Activated naive CD4-positive, alpha-beta T cell treated with anti-CD3 and anti-CD28 coated beads for 36 hours (primary cell): ENCODE measurements around the gene NEMP1. TPM values are rescaled to one million over a fixed set of nuclear protein-coding genes. Genes with fewer than 3 reads are reported as not detected.
"Not testable (repeated sequence)": the region's sequence is repeated elsewhere in the genome, so short reads cannot be mapped to it uniquely, and the experiment has no call there.

ENCODE experiments used
- CTCF ChIA-PET: fragments of 350-600 bp; sonication (Branson Sonifier 250); formaldehyde crosslinking; loops from one replicate; lab custom pipeline; 2021; ENCODE audit warnings: antibody characterized with exemption; lab: Charles Lee
- DNase-seq: peaks from one replicate; pipeline ENCODE4 v3.0.0-alpha.2; 2020
- H3K27ac Mint-ChIP-seq: one replicate; pipeline ENCODE4 v1.8.0; 2021; ENCODE audit warnings: mild to moderate bottlenecking, mixed read lengths
- H3K27me3 Mint-ChIP-seq: one replicate; pipeline ENCODE4 v1.8.0; 2021; ENCODE audit warnings: low read depth, mixed read lengths
- H3K36me3 Mint-ChIP-seq: one replicate; pipeline ENCODE4 v1.8.0; 2021; ENCODE audit warnings: low read depth, mixed read lengths
- H3K4me1 Mint-ChIP-seq: one replicate; pipeline ENCODE4 v1.8.0; 2021; ENCODE audit warnings: low read depth, mixed read lengths
- H3K4me3 Mint-ChIP-seq: one replicate; pipeline ENCODE4 v1.8.0; 2021; ENCODE audit warnings: mild to moderate bottlenecking, moderate library complexity, mixed read lengths
- H3K9me3 Mint-ChIP-seq: one replicate; pipeline ENCODE4 v1.8.0; 2021; ENCODE audit warnings: mixed read lengths
- intact Hi-C: fragments of 100-400 bp; cut with micrococcal nuclease; formaldehyde crosslinking; loops from one replicate; pipeline ENCODE4 v1.15.1; 2023
- total RNA-seq, 2 experiments: library from RNA; stranded (reverse); gene quantifications; one replicate each; pipeline ENCODE4 v1.2.3, GENCODE V29; 2021

NEMP1 gene
- total RNA-seq, result 10 to 100 TPM; 71.3 to 72.2 TPM

DNA sequence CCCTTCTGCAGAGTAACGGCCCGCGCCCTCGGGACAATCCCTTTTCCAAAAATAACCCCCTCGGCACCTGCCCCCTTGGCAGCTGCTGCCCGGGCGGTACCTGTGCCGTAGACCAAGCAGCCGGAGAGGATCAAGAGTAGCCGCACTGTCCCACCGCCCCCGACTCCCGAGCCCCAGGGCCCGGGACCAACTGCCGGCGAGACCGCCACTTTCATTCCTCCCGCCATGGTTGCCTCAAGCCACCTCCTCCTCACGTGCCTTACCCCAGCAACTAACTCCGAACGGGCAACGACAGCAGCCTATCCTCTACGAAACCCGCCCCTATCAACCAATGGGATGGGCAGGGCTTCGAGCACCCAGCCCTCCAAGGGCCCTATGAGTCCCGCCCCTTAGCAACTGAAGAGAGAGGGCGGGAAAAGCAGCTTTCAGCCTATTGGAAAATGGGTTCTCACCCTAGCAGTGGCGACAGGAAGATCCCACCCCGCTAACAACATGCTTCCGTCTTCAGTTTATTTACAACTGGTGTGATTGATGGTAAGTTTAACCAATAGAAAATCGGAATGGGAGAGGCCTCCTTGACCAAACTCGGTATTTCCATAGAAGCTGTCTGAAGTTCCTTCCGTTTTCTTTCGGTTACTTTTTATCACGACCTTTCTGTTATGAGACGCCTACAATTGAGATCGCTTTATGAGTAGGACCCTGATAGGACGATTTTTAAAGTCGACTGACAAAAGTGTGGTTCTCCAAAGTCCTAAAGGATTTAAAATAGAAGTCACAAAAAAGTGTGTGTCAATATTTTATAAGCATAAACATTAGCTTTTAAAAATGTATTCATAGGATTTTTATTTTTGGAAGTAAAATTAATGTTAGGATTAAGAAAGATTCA is at the start of gene NEMP1:
NEMP1 (minus strand) TSS at position 273 of the 886 bp plus-strand sequence; CDS start at position 227, 46 bp downstream.
- peaks cover 37% of the 10 kb centered on the region for H3K4me1 Mint-ChIP-seq
- H3K36me3 Mint-ChIP-seq, result peaks cover 27% of the 10 kb centered on the region
- H3K9me3 Mint-ChIP-seq, result no peaks in the 10 kb centered on the region

GRCh38 chr12:57127726-57128518 is 49.3 kb upstream of the NEMP1 start, which contains the start of gene LRP1:
Gene LRP1, plus strand, starts transcription at chr12:57128483. Its CDS starts 482 bp downstream, at chr12:57128965.
- Mint-ChIP-seq H3K27me3 (no peaks in the 10 kb centered on the region), H3K36me3 (no peaks in the 10 kb centered on the region), H3K4me1 (peaks cover 11% of the 10 kb centered on the region), H3K9me3 (peaks cover 7% of the 10 kb centered on the region), H3K4me3 (peak within 1 kb of the TSS; percentile 80), H3K27ac (no peak within 1 kb of the TSS)
- peak; percentile 75 for DNase-seq
- CTCF ChIA-PET, result interaction anchor here (0.6 to 14.5 kb wide), 7 partner anchors 17 to 127 kb away, joined by 3 to 252 read pairs (median 3); partner anchors contain the start of gene STAT6
- intact Hi-C loops, result loop anchor here (1.0 kb wide), 3 partner anchors 39 to 371 kb away; no protein-coding TSS in a partner anchor

More for the DNA sequence above, at the start of gene NEMP1:
- intact Hi-C loops, result loop anchor here (1.0 to 10.0 kb wide), 9 partner anchors 9 to 744 kb away; partner anchors contain the start of genes DDIT3, IL23A, NACA and PAN2
- Mint-ChIP-seq H3K27ac (peak within 1 kb of the TSS; percentile 98), H3K4me3 (peak within 1 kb of the TSS; percentile 99), H3K27me3 (no peaks in the 10 kb centered on the region)
- CTCF ChIA-PET, result interaction anchor here (0.9 to 15.2 kb wide), 12 partner anchors 10 to 103 kb away, joined by 3 to 292 read pairs (median 4); partner anchors contain the start of genes NAB2 and STAT6
- peak; percentile 98 for DNase-seq

DNA sequence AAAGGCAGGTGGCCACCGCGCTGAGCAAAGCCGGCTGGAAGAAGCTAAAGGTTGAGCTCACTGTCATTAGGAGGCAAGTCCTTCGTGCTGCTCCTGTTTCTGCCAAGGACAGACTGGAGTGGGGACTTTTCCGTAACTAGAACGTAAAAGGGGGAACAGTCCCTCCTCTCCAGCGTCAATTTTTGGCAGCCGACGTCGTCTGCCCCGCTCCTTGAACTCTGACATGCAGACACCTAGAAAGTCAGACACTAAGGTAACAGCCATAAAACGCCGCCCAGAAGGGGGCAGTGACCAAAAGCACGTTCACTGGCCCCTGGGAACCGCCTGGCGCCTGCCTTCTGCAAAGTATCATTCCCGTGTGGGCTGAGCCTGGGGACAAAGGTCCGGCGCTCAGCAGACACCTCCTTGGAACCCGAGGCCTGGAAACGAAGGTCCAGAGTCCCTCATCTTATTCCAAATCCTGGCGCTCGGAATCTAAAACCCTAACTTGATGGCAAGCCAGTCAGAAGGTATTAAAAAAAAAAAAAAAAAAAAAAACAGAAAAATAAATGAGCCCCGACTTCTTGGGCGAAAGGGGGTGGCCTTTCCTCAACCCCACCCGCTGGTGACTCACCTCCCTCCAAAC is 48.6 kb upstream of the NEMP1 start:
- H3K27ac Mint-ChIP-seq, result no peak overlapping the region
- intact Hi-C loops, result loop anchor here (1.0 kb wide), 1 partner anchor 40 kb away; no protein-coding TSS in a partner anchor
- no peaks in the 10 kb centered on the region for H3K27me3 Mint-ChIP-seq

GRCh38 chr12:57126561-57126960 is 48.0 kb upstream of the NEMP1 start:
- CTCF ChIA-PET, result interaction anchor here (0.6 to 14.5 kb wide), 7 partner anchors 11 to 61 kb away, joined by 3 to 252 read pairs (median 4); partner anchors contain the start of gene STAT6
- H3K9me3 Mint-ChIP-seq, result peaks cover 7% of the 10 kb centered on the region
- H3K27ac Mint-ChIP-seq, result no peak overlapping the region

More for the DNA sequence above, 48.6 kb upstream of the NEMP1 start:
- Mint-ChIP-seq H3K36me3 (no peaks in the 10 kb centered on the region), H3K4me3 (peak overlapping the region; percentile 80), H3K9me3 (peaks cover 7% of the 10 kb centered on the region), H3K4me1 (peaks cover 11% of the 10 kb centered on the region)
- CTCF ChIA-PET, result interaction anchor here (0.6 to 14.5 kb wide), 7 partner anchors 11 to 60 kb away, joined by 3 to 252 read pairs (median 4); partner anchors contain the start of gene STAT6
- DNase-seq, result peak; percentile 71

DNA sequence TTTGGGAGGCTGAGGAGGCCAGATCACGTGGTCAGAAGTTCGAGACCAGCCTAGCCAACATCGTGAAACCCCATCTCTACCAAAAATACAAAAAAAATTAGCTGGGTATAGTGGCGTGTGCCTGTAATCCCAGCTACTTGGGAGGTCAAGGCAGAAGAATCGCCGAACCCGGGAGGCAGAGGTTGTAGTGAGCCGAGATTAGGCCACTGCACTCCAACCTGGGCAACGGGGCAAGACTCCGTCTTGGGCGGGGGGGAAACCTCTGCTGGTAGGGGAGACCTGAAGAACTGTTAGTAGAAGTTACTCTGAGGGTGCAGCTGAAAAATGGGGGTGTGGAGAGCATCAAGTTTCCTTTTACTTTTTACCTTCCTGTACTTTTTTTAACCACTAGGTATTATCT is 47.5 kb upstream of the NEMP1 start:
- Mint-ChIP-seq H3K9me3 (peaks cover 7% of the 10 kb centered on the region), H3K27ac (no peak overlapping the region), H3K4me1 (peaks cover 9% of the 10 kb centered on the region), H3K36me3 (no peaks in the 10 kb centered on the region), H3K27me3 (no peaks in the 10 kb centered on the region), H3K4me3 (no peak overlapping the region)
- no peak for DNase-seq
- intact Hi-C loops, result no loop called here
- CTCF ChIA-PET, result interaction anchor here (1.3 to 14.5 kb wide), 7 partner anchors 10 to 113 kb away, joined by 3 to 252 read pairs (median 5); partner anchors contain the start of gene STAT6

More at GRCh38 chr12:57126561-57126960, 48.0 kb upstream of the NEMP1 start:
- DNase-seq, result no peak
- no peaks in the 10 kb centered on the region for H3K36me3 Mint-ChIP-seq
- H3K27me3 Mint-ChIP-seq, result no peaks in the 10 kb centered on the region
- intact Hi-C loops, result no loop called here
- no peak overlapping the region for H3K4me3 Mint-ChIP-seq
- peaks cover 11% of the 10 kb centered on the region for H3K4me1 Mint-ChIP-seq

- no peak overlapping the region for H3K27ac Mint-ChIP-seq
- DNase-seq, result peak; percentile 90
- no peaks in the 10 kb centered on the region for H3K36me3 Mint-ChIP-seq
- CTCF ChIA-PET, result interaction anchor here (0.5 to 14.5 kb wide), 39 partner anchors 8 to 211 kb away, joined by 3 to 252 read pairs (median 5); partner anchors contain the start of genes NEMP1 and STAT6
- H3K27me3 Mint-ChIP-seq, result no peaks in the 10 kb centered on the region
- intact Hi-C loops, result loop anchor here (1.0 kb wide), 3 partner anchors 49 to 119 kb away; no protein-coding TSS in a partner anchor
- no peak overlapping the region for H3K4me3 Mint-ChIP-seq
- H3K4me1 Mint-ChIP-seq, result peaks cover under 1% of the 10 kb centered on the region
- peaks cover 7% of the 10 kb centered on the region for H3K9me3 Mint-ChIP-seq
Observed at GRCh38 chr12:57124261-57124877, 45.8 kb upstream of the NEMP1 start.

- H3K27ac Mint-ChIP-seq, result no peak overlapping the region
- intact Hi-C loops, result loop anchor here (1.0 kb wide), 3 partner anchors 49 to 119 kb away; no protein-coding TSS in a partner anchor
- no peaks in the 10 kb centered on the region for H3K27me3 Mint-ChIP-seq
- H3K4me1 Mint-ChIP-seq, result peaks cover 6% of the 10 kb centered on the region
- H3K4me3 Mint-ChIP-seq, result no peak overlapping the region
- H3K9me3 Mint-ChIP-seq, result peaks cover 7% of the 10 kb centered on the region
- CTCF ChIA-PET, result interaction anchor here (0.5 to 14.5 kb wide), 35 partner anchors 8 to 147 kb away, joined by 3 to 252 read pairs (median 4); partner anchors contain the start of genes NEMP1 and STAT6
- H3K36me3 Mint-ChIP-seq, result no peaks in the 10 kb centered on the region
- no peak for DNase-seq
Observed at GRCh38 chr12:57123813-57124212, 45.2 kb upstream of the NEMP1 start.

GRCh38 chr12:57120718-57121117 is 42.1 kb upstream of the NEMP1 start:
- not testable (repeated sequence) for H3K27me3 Mint-ChIP-seq
- CTCF ChIA-PET, result interaction anchor here (0.6 to 14.5 kb wide), 7 partner anchors 10 to 112 kb away, joined by 3 to 252 read pairs (median 4); partner anchors contain the start of gene STAT6

DNA sequence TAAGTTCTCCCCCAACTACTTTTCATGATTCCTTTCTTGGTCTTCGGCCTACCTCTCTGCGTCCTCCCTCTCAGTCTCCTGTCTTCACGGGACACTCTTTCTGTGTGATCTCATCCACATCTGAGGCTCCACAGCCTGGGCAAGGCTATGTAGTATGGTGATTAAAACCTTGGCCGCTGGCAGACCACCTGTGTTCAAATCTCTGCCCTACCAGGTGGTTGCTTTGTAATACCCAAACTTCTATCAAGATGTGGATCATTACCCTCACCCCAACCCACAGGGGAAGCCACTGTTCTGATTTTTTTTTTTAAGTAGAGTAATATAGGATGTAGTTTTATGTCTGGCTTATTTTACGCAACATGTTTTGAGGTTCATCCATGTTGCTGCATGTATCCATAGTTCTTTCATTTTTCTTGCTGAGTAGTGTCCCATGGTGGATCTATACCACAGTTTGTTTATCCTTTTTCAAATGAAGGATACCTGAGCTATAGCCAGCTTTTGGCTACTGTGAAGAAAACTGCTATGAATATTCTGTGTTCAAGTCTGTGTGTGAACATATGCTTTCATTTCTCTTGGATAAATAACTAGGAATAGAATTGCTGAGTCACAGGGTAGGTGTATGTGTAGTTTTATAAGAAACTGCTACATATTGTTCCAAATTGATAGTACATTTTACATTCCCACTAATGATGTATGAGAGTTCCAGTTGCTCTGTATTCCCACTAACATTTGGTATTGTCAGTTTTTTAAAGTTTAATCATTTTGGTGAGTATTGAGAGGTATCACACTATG is 40.9 kb upstream of the NEMP1 start:
- H3K4me1 Mint-ChIP-seq, result peaks cover 13% of the 10 kb centered on the region
- H3K27me3 Mint-ChIP-seq, result no peaks in the 10 kb centered on the region
- intact Hi-C loops, result no loop called here
- no peak for DNase-seq
- H3K27ac Mint-ChIP-seq, result no peak overlapping the region
- H3K9me3 Mint-ChIP-seq, result peaks cover 7% of the 10 kb centered on the region
- H3K4me3 Mint-ChIP-seq, result no peak overlapping the region
- H3K36me3 Mint-ChIP-seq, result no peaks in the 10 kb centered on the region
- CTCF ChIA-PET, result interaction anchor here (1.2 to 14.5 kb wide), 4 partner anchors 8 to 111 kb away, joined by 3 to 252 read pairs (median 118); partner anchors contain the start of gene STAT6

More at GRCh38 chr12:57120718-57121117, 42.1 kb upstream of the NEMP1 start:
- intact Hi-C loops, H3K9me3 Mint-ChIP-seq, H3K36me3 Mint-ChIP-seq, H3K27ac Mint-ChIP-seq, H3K4me3 Mint-ChIP-seq, DNase-seq: not testable (repeated sequence)
- H3K4me1 Mint-ChIP-seq, result peaks cover 13% of the 10 kb centered on the region

DNA sequence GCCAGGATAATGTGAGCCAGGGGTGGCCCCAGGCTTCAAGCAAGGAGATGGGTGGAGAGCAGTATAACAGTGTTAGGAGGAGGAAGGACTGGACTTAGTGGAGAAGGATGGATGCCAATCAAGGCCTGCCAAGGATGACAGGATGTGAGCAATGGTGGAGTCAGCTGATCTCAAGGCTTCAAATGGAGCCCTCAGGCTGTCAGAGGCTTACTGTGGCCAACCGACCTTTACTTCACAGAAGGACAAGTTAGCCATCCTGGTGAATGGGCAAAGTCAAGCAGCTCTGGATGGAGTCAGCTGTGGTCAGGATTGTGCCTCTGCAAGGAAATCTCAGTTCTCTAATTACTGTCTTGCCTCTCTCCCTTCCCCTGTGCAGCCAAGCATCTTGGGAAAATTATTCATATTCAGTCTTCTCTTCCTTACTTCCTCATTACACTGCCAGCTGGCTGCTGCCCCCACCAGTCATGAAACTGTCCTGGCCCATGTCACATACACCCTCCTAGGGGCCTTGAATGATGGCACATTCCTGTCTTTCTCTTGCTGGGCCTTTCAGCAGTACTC is 40.2 kb upstream of the NEMP1 start:
- peak; percentile 33 for DNase-seq
- H3K9me3 Mint-ChIP-seq, result peaks cover 4% of the 10 kb centered on the region
- H3K27ac Mint-ChIP-seq, result no peak overlapping the region
- no peaks in the 10 kb centered on the region for H3K27me3 Mint-ChIP-seq
- CTCF ChIA-PET, result interaction anchor here (9.8 to 14.5 kb wide), 3 partner anchors 8 to 64 kb away, joined by 111 to 252 read pairs (median 125); partner anchors contain the start of gene STAT6
- H3K4me3 Mint-ChIP-seq, result no peak overlapping the region
- H3K4me1 Mint-ChIP-seq, result peaks cover 13% of the 10 kb centered on the region
- no peaks in the 10 kb centered on the region for H3K36me3 Mint-ChIP-seq
- intact Hi-C loops, result no loop called here
